Measurements from ENCODE around the gene DLGAP1.

DLGAP1 gene

DNA sequence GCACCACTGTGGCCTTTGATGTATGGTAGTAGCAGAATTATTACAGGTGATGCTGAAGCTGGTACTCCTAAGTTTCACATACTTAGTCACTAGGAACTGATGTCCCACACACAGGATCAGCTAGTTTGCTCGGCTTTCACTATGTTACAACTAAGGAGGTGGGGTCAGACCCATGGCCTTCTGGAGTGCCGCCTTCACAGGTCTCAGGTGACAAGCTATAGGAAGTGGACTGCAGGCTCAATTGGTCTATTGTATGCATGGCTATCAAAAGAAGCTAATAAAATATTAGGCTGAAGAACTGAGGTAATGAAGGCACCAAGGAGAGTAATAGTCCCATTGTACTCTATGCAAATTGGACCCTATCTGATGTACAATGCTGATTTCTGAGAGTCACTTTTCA lies 170.6 kb downstream of the DLGAP1 start:
- no peak for DNase-seq

DNA sequence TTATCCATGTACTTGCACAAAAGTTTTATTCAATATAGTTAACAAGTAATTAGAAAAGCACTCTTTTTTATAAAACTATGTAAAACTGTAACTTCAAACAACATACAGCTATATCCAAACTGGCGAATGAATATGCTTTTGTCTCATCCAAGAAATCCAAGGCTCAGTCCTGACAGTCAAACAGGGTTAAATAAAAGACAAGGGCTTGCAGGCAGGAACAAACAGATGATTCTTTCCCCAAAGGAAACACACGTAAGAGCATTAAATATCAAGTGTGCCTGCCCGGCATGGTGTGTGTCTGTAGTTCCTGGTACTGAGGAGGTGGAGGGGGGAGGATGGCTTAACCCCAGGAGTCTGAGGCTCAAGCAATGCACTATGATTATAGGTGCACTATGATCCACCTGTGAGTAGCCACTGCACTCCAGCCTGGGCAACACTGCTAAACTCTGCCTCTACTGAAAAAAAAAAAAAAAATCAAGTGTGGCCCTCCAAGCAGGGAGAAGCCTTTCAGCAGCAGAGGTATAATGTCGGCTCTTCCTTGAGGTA lies 171.3 kb downstream of the DLGAP1 start:
- DNase-seq, result no peak

DNA sequence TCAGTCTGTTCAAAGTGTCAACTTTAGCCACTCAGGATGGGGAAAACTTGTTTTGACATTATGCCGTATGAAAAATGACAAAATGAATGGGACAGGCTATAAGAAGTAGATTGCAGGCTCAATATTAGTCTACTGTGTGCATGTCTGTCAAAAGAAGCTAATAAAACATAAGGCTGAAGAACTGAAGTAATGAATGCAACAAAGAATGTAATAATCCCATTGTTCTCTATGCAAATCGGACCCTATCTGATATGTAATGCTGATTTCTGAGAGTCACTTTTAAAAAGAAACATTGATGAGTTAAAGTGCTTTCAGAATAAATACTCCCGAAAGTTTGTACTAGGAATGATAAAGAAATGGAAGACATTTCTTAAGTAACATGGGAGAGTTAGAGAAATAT lies 172.2 kb downstream of the DLGAP1 start:
- no peak for DNase-seq

DNA sequence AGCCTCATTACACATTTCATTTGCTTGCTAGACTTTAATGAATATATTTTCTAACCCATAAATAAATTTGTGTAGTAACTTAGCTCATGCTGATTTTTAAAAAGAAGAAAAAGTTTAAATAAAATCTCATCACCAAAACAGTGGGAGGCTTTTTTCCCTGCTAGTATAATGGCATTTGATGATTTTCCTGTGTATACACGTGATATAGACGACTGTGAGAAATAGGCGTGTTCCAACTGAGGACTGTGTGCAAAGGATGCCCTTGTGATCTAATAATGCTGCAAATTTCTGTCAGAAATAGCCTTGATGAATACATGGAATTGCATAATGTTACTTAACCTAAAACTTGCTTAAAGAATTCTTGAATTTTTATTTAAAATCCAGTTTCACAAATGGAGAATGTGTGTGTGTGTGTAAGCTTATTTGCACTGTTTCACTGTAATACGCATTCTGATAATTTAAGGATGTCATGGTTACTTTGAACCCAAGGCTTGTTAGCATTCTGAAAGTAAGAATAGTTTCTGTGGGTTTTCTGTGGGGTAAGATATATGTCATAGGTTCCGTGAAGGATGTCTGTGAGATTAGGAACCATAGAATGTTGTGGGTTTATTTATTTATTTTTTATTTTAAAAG lies 178.0 kb downstream of the DLGAP1 start:
- DNase-seq, result no peak

DNA sequence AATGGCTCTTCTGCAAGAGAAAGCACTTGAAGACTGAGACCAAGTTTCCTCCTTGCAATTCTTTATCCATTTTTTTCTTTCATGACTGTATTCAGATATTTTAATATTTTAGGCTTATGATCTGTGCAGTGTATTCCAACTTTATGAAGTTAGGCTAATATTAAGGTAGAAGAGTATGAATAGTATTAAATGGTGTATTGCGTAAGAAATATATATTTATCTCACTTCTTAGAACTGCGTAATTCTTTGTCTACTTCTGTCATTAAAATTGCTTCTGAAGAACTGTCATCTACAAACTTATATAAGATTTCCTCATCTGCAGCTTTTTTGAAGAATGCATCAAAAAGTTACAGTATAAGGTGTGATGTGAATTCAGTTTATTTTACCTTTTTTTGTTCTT lies 183.2 kb downstream of the DLGAP1 start:
- DNase-seq, result no peak

DNA sequence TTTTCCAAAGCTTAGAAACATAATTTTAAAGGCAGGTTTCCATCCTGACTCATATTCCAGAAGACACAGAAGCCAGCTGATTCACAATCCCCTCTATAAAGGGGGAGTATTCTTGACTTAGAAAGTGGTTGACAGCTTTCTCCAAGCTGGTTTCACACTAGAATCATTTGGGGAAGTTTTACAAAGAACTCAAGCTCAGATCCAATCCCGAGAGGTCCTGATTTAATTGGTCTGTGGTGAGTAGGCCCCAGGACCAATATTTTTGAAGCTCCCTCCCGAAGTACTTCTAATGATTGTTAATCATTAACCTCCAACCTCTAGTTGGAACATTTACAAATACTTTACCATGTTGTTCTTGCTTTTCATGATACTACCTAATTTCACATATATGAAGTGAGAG lies 184.1 kb downstream of the DLGAP1 start:
- no peak for DNase-seq

DNA sequence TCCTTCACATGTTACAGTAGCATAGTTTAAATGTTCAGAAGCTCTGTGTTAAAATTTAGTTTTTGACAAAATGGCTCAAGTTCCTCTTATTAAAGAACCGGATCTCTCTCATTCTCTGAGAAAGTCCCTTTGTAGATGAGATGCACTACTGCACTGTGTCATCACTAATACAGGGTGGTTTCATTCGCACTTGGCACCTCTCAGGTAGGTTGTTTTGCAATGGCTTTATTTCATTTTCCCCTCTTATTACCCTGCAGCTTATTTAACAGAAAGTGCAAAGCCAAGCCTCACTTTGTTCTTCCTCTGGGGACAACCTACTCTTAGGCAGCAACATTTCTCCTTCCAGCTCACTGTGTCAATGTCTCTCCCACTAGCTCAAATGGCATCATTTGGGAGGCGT lies 185.1 kb downstream of the DLGAP1 start:
- no peak for DNase-seq

DNA sequence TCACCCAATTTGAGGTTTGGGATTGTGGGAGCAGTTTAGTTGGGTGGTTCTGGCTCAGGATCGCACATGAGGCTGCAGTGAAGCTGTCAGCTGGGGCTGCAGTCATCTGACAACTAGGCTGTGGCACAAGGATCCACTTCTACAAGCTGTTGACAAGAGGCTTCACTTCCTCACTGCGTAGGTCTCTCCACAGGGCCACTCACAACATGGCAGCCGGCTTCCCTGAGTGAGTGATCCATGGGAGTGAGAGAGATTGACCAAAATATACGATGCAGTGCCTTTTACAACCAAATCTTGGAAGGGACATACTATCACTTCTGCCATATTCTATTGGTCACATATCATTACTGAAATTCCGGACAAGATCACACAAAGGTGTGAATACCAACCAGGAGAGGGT lies 187.5 kb downstream of the DLGAP1 start:
- no peak for DNase-seq

DNA sequence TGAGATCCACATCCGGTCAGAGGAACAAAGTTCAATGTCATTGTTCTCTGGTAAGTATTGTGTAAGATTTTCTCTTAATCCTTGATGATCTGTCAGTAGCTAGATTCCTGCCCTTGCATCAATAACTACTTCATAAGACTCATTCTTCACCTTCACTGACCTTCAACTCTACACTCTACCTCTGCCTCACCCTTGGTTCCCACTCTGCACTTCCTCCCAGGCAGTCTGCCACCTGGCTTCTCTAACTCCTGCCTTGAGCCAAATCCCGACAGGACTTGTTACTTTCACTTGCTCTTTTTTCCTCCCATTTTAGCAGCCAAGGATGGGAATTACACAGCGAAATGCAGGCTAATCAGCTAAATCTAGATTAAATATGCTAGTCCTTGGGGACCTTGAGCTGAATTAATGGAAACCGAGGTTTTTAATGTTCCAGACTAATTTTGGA lies 190.7 kb downstream of the DLGAP1 start:
- DNase-seq, result no peak

DNA sequence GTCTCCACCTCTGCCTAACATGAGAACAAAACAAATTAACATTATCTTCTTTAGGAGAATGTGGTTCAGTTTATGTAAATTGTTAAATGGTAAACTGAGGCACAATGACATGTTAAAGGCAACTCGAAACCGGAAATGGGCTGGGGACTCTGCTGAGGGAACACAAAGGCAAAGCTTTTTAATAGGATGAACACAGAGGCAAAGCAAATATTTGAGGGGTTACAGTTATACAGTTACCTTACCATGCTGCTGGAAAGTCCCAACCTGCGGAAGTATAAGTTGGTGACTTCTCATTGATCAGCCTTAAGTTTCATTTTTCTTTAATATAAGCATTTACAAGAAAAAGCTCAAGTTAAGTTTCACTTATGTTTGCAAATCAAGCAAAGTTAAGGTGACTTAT lies 195.0 kb downstream of the DLGAP1 start:
- no peak for DNase-seq

DNA sequence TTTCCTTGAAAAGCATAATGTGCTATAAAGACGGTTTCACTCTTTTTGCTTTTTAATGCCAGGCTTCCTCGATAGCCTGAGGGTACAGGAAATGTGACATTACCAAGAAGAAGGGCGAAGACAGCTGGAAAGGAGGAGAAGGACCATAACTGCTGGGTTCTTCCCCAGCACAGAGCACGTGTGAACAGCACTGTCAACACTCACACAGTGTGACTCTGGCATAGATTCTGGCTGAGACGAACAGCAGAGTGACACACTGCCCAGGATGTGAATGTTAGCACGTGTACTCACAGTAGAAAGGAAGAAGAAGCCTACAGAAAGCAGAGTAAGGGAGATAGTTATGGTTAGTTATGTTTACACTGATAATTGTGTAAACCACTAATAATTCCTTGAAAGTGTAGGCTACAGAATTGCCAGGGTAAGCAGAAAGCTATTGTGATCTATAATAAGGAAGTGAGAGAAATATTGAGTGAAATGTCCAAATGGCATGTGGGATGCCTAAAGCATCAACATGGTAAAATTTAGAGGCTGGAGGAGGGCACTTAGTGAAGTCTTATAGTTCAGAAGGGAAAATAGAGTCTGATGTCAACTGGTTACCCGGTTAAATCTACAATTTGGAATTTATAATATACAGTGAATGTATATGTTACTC lies 198.2 kb downstream of the DLGAP1 start:
- DNase-seq, result no peak

DNA sequence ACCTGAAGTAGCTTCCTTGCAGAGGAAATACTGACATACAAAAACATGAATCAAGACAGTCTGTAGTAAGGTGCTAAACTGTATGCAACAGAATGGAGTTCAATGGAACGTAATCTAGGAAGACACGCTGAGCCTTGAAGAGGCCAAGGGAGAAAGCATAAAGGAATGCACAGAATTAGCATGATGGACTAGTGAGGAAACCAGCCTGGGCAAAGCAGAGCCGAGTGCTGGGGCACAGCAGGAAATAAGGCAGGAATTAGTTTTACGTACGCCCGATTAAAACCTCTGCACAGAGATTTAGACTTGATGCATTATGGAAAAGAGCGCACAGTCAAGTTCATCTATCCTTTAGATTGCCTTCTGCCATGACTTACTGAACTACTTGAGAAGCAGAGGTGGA lies 200.3 kb downstream of the DLGAP1 start:
- no peak for DNase-seq

DNA sequence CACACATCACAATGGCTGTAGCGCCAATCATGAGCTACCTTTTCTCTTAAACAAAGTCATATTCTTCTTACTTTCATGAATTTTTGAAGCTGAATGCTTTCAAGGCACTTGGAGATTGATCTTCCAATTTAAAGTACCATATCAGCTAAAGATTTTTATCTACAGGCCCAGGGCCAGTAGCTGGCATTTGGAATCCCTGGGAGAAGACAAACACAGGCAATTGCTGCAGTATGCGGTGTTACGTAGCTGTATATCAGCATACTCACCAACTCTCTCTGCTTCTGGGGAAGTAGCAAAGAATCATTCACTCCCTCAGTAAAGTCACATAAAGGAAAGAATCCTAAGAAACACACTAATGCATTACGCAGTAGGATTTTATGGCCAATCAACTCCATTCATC lies 202.3 kb downstream of the DLGAP1 start:
- no peak for DNase-seq

DNA sequence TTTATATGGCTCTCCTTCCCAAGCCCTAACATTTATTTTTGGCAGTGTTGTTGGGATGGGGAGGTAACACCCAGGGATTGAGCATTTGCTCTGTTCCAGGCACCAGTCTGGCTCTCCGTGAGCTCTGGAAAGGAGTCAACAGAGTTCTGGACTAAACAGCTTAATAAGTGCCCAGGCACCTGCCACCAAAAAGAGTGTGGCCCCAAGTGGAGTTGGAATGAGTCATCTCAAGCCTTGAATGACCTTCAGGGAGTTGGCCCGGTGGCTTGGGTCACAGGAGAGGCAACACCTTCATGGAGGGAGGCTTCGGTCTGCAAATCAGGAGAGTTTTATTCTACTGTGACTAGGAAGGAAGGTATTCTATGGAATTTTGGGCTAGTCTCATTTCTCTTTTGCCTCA lies 203.2 kb downstream of the DLGAP1 start:
- DNase-seq, result no peak

DNA sequence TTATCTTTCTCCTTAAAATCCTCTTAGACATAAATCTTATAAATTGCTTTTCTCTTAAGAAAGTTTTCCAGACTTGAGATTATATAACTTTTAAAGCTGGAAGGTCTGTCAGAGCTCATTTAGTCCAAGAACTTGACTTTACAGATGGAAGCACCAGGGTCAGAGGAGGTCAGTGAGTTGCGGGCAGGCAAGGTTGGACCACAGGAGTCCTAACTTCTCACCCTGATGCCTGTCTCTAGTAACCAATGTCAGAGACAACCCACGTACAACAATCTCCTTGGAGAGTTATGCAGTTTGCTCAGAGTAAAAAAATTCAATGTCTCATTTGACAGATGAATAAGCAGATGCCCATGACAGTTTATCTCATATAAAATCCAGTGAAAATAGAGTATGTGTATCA lies 203.9 kb downstream of the DLGAP1 start:
- DNase-seq, result no peak

DNA sequence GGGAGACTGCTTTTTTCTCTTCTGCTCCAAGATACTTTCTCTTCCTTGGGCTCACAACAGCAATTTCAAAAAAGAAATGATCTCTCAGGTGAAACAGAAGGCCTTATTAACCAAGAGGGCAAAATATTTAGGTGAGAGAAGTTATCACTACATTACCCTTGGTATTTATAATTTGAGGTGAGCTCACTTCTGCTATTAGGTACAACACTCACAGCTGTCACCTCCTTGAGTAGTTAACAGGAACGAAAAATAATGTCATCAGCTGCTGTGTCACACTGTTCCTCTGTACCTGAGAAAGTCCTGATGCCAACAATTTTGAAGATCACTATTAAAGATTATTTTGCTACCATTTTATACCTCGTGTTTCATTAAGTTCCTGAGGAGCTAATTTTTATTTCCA lies 205.0 kb downstream of the DLGAP1 start:
- no peak for DNase-seq

DNA sequence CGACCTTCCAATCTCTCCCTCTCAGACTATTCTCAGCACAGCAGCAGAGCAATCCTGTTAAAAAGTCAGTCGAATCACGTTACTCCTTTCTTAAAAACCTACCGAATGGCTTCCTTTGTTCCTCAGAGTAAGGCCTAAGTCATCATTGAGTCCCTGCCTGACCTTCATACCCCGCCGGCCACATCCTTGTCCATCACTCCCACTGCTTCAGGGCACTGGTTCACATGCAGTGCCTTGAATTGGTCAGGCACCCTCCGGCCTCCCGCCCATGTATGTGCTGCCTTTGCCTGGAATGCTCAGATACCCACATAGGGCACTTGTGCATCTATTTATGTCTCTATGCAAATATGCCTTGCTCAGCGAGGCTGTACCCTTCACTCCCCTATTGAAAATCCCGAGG lies 206.4 kb downstream of the DLGAP1 start:
- DNase-seq, result no peak

DNA sequence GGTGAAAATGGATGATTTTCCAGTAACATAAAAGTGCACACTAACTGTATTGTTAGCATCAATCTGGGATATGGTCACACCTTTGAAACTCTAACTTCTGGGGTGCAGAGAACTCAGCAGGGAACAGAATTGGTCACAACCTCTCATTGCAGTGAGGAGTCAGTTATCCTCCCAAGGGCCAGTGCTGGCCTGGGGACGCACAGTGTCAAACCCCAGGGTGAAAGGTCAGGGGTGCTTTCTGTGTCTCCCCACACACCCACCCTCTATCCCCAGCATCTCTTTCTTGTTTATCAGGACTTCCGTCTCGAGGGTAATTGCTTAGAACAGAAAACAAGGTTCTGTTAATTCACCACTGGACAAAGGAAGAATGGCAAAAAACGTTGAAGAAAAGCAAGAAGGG lies 208.7 kb downstream of the DLGAP1 start:
- DNase-seq, result no peak

DNA sequence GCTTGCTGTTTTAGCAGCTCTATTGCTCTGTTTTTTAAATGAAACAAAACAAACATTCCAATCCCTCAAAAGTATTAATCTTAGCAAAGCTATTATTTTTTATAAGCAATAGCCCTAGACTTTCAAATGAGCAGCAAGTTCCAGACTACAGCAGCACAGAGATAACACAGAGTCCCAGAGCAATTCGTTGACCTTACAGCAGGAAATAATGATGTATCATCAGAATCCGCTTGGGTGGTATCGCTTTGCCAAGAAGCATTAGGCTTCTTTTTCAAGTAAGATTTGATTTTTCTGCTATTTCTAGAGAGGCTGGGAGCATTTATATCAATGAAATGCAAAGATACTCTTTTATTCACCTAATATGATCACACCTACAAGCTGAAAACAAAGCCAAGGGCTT lies 209.7 kb downstream of the DLGAP1 start:
- DNase-seq, result no peak

DNA sequence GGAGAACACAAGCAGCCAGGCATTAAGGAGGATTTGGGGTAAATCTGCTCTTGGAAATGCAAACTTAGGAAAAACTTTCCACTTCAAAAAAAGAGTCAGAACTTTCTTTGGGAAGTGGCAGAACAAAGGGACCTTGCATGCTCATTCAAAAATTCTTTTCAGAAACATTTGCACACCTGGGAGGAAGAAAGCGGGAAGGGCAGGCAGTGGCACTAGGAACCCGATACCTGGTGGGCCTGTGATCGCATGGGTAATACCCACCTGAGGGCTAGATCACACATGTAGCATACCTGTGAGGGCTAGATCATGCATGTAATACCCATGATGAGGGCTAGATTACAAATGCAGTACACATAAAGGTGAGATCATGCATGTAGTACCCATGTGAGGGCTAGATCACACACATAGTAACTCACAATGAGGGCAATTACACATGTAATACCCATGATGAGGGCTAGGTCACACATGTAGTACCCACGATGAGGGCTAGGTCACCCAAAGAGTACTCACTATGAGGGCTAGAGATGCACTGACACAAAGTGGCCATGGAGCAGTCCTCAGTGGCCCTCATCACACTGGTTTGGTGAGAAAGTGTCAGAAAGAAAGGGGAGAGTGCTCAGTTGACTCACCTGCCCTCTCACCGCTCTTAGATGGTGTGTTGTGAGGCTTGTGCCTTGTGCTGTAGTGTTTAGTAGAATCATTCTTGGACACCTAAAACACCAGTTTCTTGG lies 212.5 kb downstream of the DLGAP1 start:
- DNase-seq, result no peak

DNA sequence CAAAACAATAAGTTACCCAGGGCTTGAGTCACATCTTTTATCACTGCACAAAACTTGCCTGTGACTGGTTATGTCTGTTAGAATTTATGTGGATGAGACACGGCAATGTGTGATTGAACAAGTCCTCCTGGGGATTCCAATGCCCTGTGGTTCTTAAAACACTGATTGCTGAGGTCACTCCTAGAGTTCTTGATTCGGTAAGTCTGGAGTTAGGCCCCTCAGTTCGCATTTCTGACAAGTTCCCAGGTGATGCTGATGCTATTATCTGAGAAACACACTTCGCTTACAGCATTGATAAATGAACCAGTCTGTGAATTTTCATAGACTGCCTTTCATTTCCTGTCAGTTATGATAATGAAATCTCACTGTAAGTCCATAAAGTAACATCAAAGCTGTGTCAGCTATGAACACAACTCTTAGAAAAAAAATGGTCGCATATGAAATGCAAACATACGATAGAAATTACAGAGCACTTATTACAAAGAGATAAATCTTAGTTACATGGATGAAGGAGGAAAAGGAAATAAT lies 214.0 kb downstream of the DLGAP1 start:
- DNase-seq, result no peak

DNA sequence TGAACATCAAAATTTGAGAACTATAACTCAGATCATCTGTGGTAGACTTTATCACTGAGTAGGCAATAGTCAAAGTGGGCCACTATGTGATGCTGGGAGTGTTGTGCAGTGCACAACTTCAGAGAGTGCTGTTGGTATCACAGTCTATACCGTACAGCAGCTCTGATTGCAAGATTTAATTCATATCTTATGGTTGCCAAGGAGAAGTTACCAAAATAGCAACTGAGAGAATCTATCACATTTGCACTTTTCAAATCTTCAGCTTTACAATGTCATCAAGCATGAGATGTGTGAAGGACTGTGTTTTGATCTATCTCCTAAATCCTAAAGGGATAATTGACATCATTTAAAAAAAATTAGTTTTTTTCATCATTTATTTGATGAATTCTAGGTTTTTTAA lies 216.1 kb downstream of the DLGAP1 start:
- DNase-seq, result no peak

DNA sequence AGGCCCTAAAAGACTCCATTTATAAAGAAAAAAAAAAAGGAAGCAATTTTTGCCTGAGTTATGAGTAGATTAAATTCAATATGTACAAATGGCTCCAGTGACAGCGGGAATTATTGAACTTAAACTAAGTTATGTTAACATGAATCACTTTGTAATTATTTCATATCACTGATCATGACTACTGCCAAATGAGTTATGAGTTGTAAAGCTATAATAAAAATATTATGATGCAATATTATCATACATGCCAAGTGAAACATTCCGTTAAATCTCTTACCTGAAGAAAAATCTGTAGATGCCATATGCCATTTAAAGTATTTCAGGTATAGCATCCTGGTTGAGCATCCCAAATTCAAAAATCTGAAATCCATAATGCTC lies 217.5 kb downstream of the DLGAP1 start:
- no peak for DNase-seq
